HCT116 (cell line): Measurements from ENCODE around the gene MAPK8IP1. TPM values are rescaled to one million over a fixed set of nuclear protein-coding genes. Genes with fewer than 3 reads are reported as not detected.

Experiments used
- ATAC-seq: fragments of 200-7000 bp; cut with Tn5 transposase; 2 replicates; pipeline ENCODE4 v1.9.1; 2020; ENCODE audit warnings: mild to moderate bottlenecking, moderate library complexity
- BruUV-seq: library from RNA; stranded (reverse); fragments of 400-500 nt; replicated peaks from 2 replicates; lab custom pipeline; 2021; lab: Mats Ljungman, UMichigan
- CTCF ChIA-PET: fragments of 300-600 bp; sonication (Branson Sonifier 250); formaldehyde crosslinking; loops from one replicate; lab custom pipeline; 2021; ENCODE audit warnings: antibody characterized with exemption; lab: Charles Lee
- POLR2A ChIA-PET: fragments of 300-600, 350-600 bp; sonication (Branson Sonifier 250); formaldehyde crosslinking; loops from one replicate; lab custom pipeline; 2021; ENCODE audit warnings: antibody characterized with exemption; lab: Charles Lee
- RAD21 ChIA-PET, 2 experiments: fragments of 300-600 bp; sonication (Branson Sonifier 250); formaldehyde crosslinking; loops; one replicate each; lab custom pipeline; 2023; ENCODE audit warnings: low total read pairs in 2 of 2; ENCODE audit not compliant: uncharacterized antibody in 2 of 2, unreplicated experiment in 2 of 2, low non-redundant PET in 1 of 2; lab: Charles Lee
- DNase-seq: peaks from one replicate; pipeline ENCODE4 v3.0.0-alpha.2; 2010; ENCODE audit warnings: low read depth, low spot score
- H2AFZ ChIP-seq: fragments of 200-600 bp; shearing (Covaris generic), sonication (generic); 2 replicates; pipeline ENCODE4 v1.6.1; 2017; ENCODE audit warnings: low read depth, mixed run types, mixed read lengths, antibody characterized with exemption, low read length; ENCODE audit not compliant: poor library complexity, severe bottlenecking
- H3K27ac ChIP-seq: 2 replicates; pipeline ENCODE4 v1.5.1; 2012; ENCODE audit warnings: low read depth, low read length
- H3K27me3 ChIP-seq: fragments of 200-600 bp; sonication (generic); 2 replicates; pipeline ENCODE4 v1.6.1; 2016; ENCODE audit warnings: mixed run types, low read length, mixed read lengths; ENCODE audit not compliant: insufficient read depth
- H3K36me3 ChIP-seq, 2 experiments: fragments of 200-500 bp in 1 of 2; fragments of 200-600 bp in 1 of 2; sonication (Bioruptor generic) in 1 of 2; sonication (generic) in 1 of 2; 2 replicates each; pipeline versions ENCODE4 v1.5.1 to v1.6.1; 2014 to 2016; ENCODE audit warnings: low read length in 2 of 2, inconsistent platforms in 1 of 2, mixed read lengths in 1 of 2, mixed run types in 1 of 2; ENCODE audit not compliant: insufficient read depth in 2 of 2, control insufficient read depth in 1 of 2
- H3K4me1 ChIP-seq, 2 experiments: fragments of 200-600 bp in 1 of 2; sonication (generic) in 1 of 2; 2 replicates each; pipeline versions ENCODE4 v1.5.1 to v1.6.1; 2012 to 2017; ENCODE audit warnings: low read length in 2 of 2, inconsistent platforms in 1 of 2, mild to moderate bottlenecking in 1 of 2, mixed read lengths in 1 of 2, mixed run types in 1 of 2, moderate library complexity in 1 of 2; ENCODE audit not compliant: insufficient read depth in 2 of 2, control insufficient read depth in 1 of 2
- H3K4me2 ChIP-seq: fragments of 200-600 bp; sonication (generic); 2 replicates; pipeline ENCODE4 v1.6.1; 2017; ENCODE audit warnings: mixed run types, low read length, mixed read lengths
- H3K4me3 ChIP-seq, 2 experiments: fragments of 200-600 bp in 1 of 2; sonication (generic) in 1 of 2; replicated peaks in 1 of 2; 2 replicates each; pipeline ENCODE4 v1.5.1; 2011 to 2016; ENCODE audit warnings: low read length in 2 of 2, control low read depth in 1 of 2, low read depth in 1 of 2, mild to moderate bottlenecking in 1 of 2, mixed read lengths in 1 of 2, mixed run types in 1 of 2
- H3K79me2 ChIP-seq: fragments of 200-600 bp; sonication (generic); 2 replicates; pipeline ENCODE4 v1.6.1; 2017; ENCODE audit warnings: mild to moderate bottlenecking, mixed run types, low read length, moderate library complexity, mixed read lengths; ENCODE audit not compliant: insufficient read depth
- H3K9ac ChIP-seq: fragments of 200-600 bp; sonication (generic); 2 replicates; pipeline ENCODE4 v1.6.1; 2016; ENCODE audit warnings: low read length, mixed read lengths
- H3K9me2 ChIP-seq: fragments of 200-600 bp; sonication (generic), shearing (Covaris generic); 2 replicates; pipeline ENCODE4 v1.6.1; 2017; ENCODE audit warnings: mixed run types, mild to moderate bottlenecking, moderate library complexity; ENCODE audit not compliant: insufficient read depth
- H3K9me3 ChIP-seq, 2 experiments: fragments of 200-500 bp in 1 of 2; fragments of 200-600 bp in 1 of 2; sonication (Bioruptor generic) in 1 of 2; sonication (generic) in 1 of 2; 2 replicates each; pipeline ENCODE4 v1.6.1; 2014 to 2017; ENCODE audit warnings: low read length in 2 of 2, mixed read lengths in 2 of 2, inconsistent platforms in 1 of 2, low read depth in 1 of 2, mild to moderate bottlenecking in 1 of 2, mixed run types in 1 of 2, moderate library complexity in 1 of 2; ENCODE audit not compliant: control insufficient read depth in 1 of 2, insufficient read depth in 1 of 2
- H4K20me1 ChIP-seq: fragments of 200-600 bp; sonication (generic), shearing (Covaris generic); 2 replicates; pipeline ENCODE4 v1.6.1; 2017; ENCODE audit warnings: mixed run types, mild to moderate bottlenecking, moderate library complexity; ENCODE audit not compliant: insufficient read depth
- CBX3 ChIP-seq: IDR thresholded peaks from 2 replicates; pipeline ENCODE4 v1.6.1; 2012; ENCODE audit warnings: low read depth
- CEBPB ChIP-seq: IDR thresholded peaks from 2 replicates; pipeline ENCODE4 v1.6.1; 2012; ENCODE audit warnings: low read depth
- EGR1 ChIP-seq: IDR thresholded peaks from 2 replicates; pipeline ENCODE4 v1.6.1; 2012; ENCODE audit warnings: low read depth
- EZH2 ChIP-seq: fragments of 200-600 bp; sonication (generic); IDR thresholded peaks from 2 replicates; pipeline ENCODE4 v1.6.1; 2017; ENCODE audit warnings: antibody characterized with exemption, mixed run types
- FOSL1 ChIP-seq: IDR thresholded peaks from 2 replicates; pipeline ENCODE4 v1.6.1; 2012; ENCODE audit warnings: low read depth
- JUND ChIP-seq: IDR thresholded peaks from 2 replicates; pipeline ENCODE4 v1.6.1; 2012
- POLR2AphosphoS5 ChIP-seq: IDR thresholded peaks from 2 replicates; pipeline ENCODE4 v1.6.1; 2011; ENCODE audit warnings: mild to moderate bottlenecking, low read depth, low read length, moderate library complexity
- RAD21 ChIP-seq: IDR thresholded peaks from 2 replicates; pipeline ENCODE4 v1.6.1; 2012; ENCODE audit warnings: low read depth, mild to moderate bottlenecking
- SIN3A ChIP-seq: IDR thresholded peaks from 2 replicates; pipeline ENCODE4 v1.6.1; 2012; ENCODE audit warnings: low read depth
- ZNF274 ChIP-seq: fragments of 200-500 bp; sonication (Bioruptor generic); IDR thresholded peaks from 2 replicates; pipeline ENCODE4 v1.6.1; 2014; ENCODE audit warnings: mild to moderate bottlenecking, low read depth, low read length, inconsistent platforms
- intact Hi-C: fragments of 100-400 bp; cut with micrococcal nuclease; formaldehyde crosslinking; loops from 2 replicates; pipeline ENCODE4 v1.10.0; 2022
- total RNA-seq: library from RNA; stranded (reverse); gene quantifications from one replicate; pipeline ENCODE4 v1.2.1, GENCODE V29; 2021; ENCODE audit not compliant: unreplicated experiment
- TF ChIP-seq, protein P1 (sequence below), 3 experiments: fragments of 200-600 bp in 1 of 3; sonication (generic) in 1 of 3; IDR thresholded peaks in 2 of 3; conservative IDR thresholded peaks in 1 of 3; 2 replicates each; pipeline ENCODE4 v1.5.1; 2012 to 2017; ENCODE audit warnings: low read depth in 2 of 3, low read length in 2 of 3, antibody characterized with exemption in 1 of 3, borderline replicate concordance in 1 of 3, control low read depth in 1 of 3, mild to moderate bottlenecking in 1 of 3, mixed read lengths in 1 of 3, mixed run types in 1 of 3, moderate library complexity in 1 of 3; ENCODE audit not compliant: insufficient read depth in 1 of 3
- TF ChIP-seq, protein P2 (sequence below): IDR thresholded peaks from 2 replicates; pipeline ENCODE4 v1.6.1; 2012
- TF ChIP-seq, protein P3 (sequence below): IDR thresholded peaks from 2 replicates; pipeline ENCODE4 v1.6.1; 2011; ENCODE audit warnings: mild to moderate bottlenecking, low read length, moderate library complexity; ENCODE audit not compliant: insufficient replicate concordance; ENCODE audit errors: extremely low read depth

Gene MAPK8IP1
- total RNA-seq, 1 experiment from 2014 or later, result 10.1 TPM

DNA sequence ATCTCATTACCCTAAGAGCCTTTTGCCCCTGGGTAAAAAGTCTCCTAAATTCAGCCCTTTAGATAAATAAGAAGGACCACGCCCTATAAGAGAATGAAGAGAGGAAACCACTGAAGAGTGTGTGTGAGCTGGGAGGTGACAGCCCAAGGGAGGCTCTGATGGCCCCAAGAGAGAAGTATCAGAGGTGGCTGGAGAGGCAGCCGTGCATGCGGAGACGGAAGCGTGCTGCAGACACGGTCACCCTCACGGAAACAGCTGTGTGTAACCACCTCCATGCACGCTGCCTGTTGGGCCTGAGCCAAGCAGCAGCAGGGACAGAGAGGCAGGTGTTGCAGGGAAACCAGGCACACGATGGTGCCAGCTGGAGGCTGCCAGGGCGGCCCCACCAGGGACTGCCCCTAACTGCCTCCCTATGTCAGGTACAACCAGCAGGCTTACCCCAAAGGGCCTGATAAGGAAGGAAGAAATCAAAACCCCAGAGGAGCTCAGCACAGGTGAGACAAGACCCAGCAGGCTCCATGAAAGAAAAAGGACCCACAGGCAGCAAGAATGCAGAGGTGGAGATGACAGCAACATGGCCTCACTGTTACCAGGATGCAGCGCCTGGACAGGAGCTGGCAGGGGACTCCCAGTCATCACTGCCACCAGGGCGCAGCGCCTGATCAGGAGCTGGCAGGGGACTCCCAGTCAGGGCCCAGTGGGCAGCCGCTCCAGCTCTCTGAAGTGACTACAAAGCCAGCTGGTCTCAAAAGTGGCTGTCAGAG is 44.8 kb downstream of the MAPK8IP1 start:
- Histone ChIP-seq H3K4me3 (no peak overlapping the region), H4K20me1 (no peaks in the 10 kb centered on the region), H3K4me2 (no peak overlapping the region), H2AFZ (no peak overlapping the region), H3K9me2 (no peaks in the 10 kb centered on the region), H3K79me2 (no peaks in the 10 kb centered on the region), H3K27ac (no peak overlapping the region), H3K4me1 (peaks cover 0 to 8% of the 10 kb centered on the region in 2 experiments; a peak in 3 of 4 replicates), H3K36me3 (peaks cover 8 to 20% of the 10 kb centered on the region in 2 experiments; a peak in 3 of 4 replicates), H3K9me3 (no peaks in the 10 kb centered on the region), H3K27me3 (no peaks in the 10 kb centered on the region), H3K9ac (no peak overlapping the region)
- intact Hi-C loops, result no loop called here
- TF ChIP-seq POLR2AphosphoS5 (0 out of 2 replicates have a peak, but pooled peaks have one; percentile 10), FOSL1 (no peak)
- CTCF ChIA-PET, result interaction anchor here (0.9 to 1.2 kb wide), 2 partner anchors 35 to 58 kb away, joined by 4 read pairs; no protein-coding TSS in a partner anchor
- peak; percentile 18; the same call in 1 of the 2 replicates for ATAC-seq
- POLR2A ChIA-PET, result interaction anchor here (0.7 to 0.8 kb wide), 2 partner anchors 39 to 118 kb away, joined by 3 read pairs; no protein-coding TSS in a partner anchor
- RAD21 ChIA-PET, result no interaction called here
- no TSS peak for BruUV-seq
- DNase-seq, result no peak

DNA sequence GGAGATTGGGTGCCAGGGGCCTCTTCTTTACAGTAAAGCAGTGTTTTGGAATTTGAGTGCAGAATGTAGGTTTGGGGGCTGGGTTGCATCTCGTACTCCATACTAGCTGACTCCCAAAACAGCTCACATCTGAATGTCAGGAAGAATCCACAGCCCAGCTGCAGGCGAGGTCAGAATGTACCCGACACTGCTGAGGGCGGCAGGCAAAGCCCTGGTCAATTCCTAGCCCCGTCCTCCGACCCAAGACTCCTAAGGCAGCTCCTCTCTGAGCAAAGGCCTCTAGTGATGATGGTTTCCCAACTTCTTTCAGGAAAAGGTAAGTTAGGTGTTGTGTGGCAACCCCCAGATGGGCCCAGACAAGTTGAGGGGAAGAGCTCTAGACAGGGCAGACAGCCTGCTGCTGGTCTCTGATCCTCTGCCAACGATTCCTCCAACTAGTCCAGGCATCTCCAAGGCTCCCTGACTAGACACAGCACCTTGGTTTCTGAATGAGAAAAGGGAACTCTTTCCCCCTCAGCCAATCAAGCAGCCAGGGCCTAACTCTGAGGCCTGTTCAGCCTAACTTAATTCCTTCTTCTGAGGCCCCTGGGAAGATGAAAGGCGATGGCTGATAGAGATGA is 45.6 kb downstream of the MAPK8IP1 start:
- no peak for DNase-seq
- ChIA-PET CTCF (interaction anchor here (0.9 kb wide), 1 partner anchor 59 kb away, joined by 4 read pairs; no protein-coding TSS in a partner anchor), RAD21 (no interaction called here), POLR2A (no interaction called here)
- Histone ChIP-seq H4K20me1 (no peaks in the 10 kb centered on the region), H3K9ac (no peak overlapping the region), H3K4me1 (peaks cover 0 to 8% of the 10 kb centered on the region in 2 experiments; a peak in 3 of 4 replicates), H3K79me2 (no peaks in the 10 kb centered on the region), H3K4me3 (no peak overlapping the region), H3K9me3 (no peaks in the 10 kb centered on the region), H3K9me2 (no peaks in the 10 kb centered on the region), H3K4me2 (no peak overlapping the region), H2AFZ (no peak overlapping the region), H3K27me3 (no peaks in the 10 kb centered on the region), H3K27ac (no peak overlapping the region), H3K36me3 (peaks cover 8 to 16% of the 10 kb centered on the region in 2 experiments; a peak in 3 of 4 replicates)
- ATAC-seq, result no peak
- no TSS peak for BruUV-seq
- no peak for TF ChIP-seq ZNF274
- TF ChIP-seq JUND, result no peak
- TF ChIP-seq, protein P1, sequence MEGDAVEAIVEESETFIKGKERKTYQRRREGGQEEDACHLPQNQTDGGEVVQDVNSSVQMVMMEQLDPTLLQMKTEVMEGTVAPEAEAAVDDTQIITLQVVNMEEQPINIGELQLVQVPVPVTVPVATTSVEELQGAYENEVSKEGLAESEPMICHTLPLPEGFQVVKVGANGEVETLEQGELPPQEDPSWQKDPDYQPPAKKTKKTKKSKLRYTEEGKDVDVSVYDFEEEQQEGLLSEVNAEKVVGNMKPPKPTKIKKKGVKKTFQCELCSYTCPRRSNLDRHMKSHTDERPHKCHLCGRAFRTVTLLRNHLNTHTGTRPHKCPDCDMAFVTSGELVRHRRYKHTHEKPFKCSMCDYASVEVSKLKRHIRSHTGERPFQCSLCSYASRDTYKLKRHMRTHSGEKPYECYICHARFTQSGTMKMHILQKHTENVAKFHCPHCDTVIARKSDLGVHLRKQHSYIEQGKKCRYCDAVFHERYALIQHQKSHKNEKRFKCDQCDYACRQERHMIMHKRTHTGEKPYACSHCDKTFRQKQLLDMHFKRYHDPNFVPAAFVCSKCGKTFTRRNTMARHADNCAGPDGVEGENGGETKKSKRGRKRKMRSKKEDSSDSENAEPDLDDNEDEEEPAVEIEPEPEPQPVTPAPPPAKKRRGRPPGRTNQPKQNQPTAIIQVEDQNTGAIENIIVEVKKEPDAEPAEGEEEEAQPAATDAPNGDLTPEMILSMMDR (IDR thresholded peaks at IDR 0.05 in 2 of 3, conservative IDR thresholded peaks at IDR 0.05 in 1 of 3; ENCODE audit: borderline replicate concordance in 1 of 3, insufficient read depth in 1 of 3, low read depth in 2 of 3, low read length in 2 of 3), result no peak
- TF ChIP-seq EGR1, result no peak
- no peak for TF ChIP-seq CBX3
- TF ChIP-seq CEBPB, result no peak
- TF ChIP-seq, protein P2, sequence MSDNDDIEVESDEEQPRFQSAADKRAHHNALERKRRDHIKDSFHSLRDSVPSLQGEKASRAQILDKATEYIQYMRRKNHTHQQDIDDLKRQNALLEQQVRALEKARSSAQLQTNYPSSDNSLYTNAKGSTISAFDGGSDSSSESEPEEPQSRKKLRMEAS, result no peak
- TF ChIP-seq, protein P3, sequence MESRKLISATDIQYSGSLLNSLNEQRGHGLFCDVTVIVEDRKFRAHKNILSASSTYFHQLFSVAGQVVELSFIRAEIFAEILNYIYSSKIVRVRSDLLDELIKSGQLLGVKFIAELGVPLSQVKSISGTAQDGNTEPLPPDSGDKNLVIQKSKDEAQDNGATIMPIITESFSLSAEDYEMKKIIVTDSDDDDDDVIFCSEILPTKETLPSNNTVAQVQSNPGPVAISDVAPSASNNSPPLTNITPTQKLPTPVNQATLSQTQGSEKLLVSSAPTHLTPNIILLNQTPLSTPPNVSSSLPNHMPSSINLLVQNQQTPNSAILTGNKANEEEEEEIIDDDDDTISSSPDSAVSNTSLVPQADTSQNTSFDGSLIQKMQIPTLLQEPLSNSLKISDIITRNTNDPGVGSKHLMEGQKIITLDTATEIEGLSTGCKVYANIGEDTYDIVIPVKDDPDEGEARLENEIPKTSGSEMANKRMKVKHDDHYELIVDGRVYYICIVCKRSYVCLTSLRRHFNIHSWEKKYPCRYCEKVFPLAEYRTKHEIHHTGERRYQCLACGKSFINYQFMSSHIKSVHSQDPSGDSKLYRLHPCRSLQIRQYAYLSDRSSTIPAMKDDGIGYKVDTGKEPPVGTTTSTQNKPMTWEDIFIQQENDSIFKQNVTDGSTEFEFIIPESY, result no peak
- no peak for TF ChIP-seq SIN3A
- TF ChIP-seq RAD21, result no peak
- no peak for TF ChIP-seq EZH2
- intact Hi-C loops, result no loop called here
